ENCODE measurements around the gene IFNL2. TPM values are rescaled to one million over a fixed set of nuclear protein-coding genes. Genes with fewer than 3 reads are reported as not detected.

Gene IFNL2
- total RNA-seq, 1 donor from 2014 or later, result not detected

DNA sequence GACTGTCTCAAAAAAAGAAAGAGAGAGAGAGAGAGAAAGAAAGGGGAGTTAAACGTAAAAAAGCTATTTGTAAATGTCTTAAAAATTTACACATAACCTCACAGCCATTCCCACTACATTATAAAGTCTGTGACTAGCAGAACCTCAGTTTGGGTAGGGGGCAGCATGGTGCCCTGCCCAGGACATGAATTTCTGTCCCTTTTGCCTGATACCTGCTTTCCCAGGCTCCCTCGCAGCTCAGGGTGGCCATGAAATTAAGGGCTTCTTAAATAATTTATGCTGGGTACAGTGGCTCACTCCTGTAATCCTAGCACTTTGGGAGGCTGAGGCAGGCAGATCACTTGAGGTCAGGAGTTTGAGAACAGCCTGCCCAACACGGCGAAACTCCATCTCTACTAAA is 32.8 kb downstream of the IFNL2 start:
- Mint-ChIP-seq H3K36me3 (ENCODE audit: low read depth) (no peaks in the 10 kb centered on the region), H3K9me3 (no peaks in the 10 kb centered on the region), H3K4me3 (no peak overlapping the region), H3K27me3 (peaks cover 17% of the 10 kb centered on the region), H3K27ac (no peak overlapping the region), H3K4me1 (no peaks in the 10 kb centered on the region)
- no peak for ATAC-seq (ENCODE audit: low read depth)
- TF ChIP-seq, protein P1, sequence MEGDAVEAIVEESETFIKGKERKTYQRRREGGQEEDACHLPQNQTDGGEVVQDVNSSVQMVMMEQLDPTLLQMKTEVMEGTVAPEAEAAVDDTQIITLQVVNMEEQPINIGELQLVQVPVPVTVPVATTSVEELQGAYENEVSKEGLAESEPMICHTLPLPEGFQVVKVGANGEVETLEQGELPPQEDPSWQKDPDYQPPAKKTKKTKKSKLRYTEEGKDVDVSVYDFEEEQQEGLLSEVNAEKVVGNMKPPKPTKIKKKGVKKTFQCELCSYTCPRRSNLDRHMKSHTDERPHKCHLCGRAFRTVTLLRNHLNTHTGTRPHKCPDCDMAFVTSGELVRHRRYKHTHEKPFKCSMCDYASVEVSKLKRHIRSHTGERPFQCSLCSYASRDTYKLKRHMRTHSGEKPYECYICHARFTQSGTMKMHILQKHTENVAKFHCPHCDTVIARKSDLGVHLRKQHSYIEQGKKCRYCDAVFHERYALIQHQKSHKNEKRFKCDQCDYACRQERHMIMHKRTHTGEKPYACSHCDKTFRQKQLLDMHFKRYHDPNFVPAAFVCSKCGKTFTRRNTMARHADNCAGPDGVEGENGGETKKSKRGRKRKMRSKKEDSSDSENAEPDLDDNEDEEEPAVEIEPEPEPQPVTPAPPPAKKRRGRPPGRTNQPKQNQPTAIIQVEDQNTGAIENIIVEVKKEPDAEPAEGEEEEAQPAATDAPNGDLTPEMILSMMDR (IDR thresholded peaks at IDR 0.05), result no peak
- ChIA-PET CTCF (no interaction called here), POLR2A (no interaction called here)
- intact Hi-C loops (cut with micrococcal nuclease), result no loop called here
- no peak for DNase-seq

- intact Hi-C loops (cut with micrococcal nuclease), result no loop called here
- Mint-ChIP-seq H3K9me3 (no peaks in the 10 kb centered on the region), H3K27ac (no peak overlapping the region), H3K36me3 (ENCODE audit: low read depth) (no peaks in the 10 kb centered on the region), H3K4me3 (no peak overlapping the region), H3K27me3 (peaks cover 17% of the 10 kb centered on the region), H3K4me1 (no peaks in the 10 kb centered on the region)
- DNase-seq (no peak), ATAC-seq (ENCODE audit: low read depth) (no peak)
- ChIA-PET CTCF (no interaction called here), POLR2A (no interaction called here)
- TF ChIP-seq, protein P1 (IDR thresholded peaks at IDR 0.05), result no peak
These were observed 33.4 kb downstream of the IFNL2 start for GRCh38 chr19:39301562-39301961.

GRCh38 chr19:39303373-39304184 is 35.4 kb downstream of the IFNL2 start:
- intact Hi-C loops (cut with micrococcal nuclease), result no loop called here
- TF ChIP-seq, protein P1 (IDR thresholded peaks at IDR 0.05), result no peak
- Mint-ChIP-seq H3K27me3 (peaks cover 7% of the 10 kb centered on the region), H3K36me3 (ENCODE audit: low read depth) (peaks cover 3% of the 10 kb centered on the region), H3K4me1 (no peaks in the 10 kb centered on the region), H3K27ac (no peak overlapping the region), H3K4me3 (no peak overlapping the region), H3K9me3 (no peaks in the 10 kb centered on the region)
- DNase-seq, result no peak
- ATAC-seq (ENCODE audit: low read depth), result no peak
- CTCF ChIA-PET, result interaction anchor here (0.6 kb wide), 1 partner anchor 196 kb away, joined by 3 read pairs; no protein-coding TSS in a partner anchor
- POLR2A ChIA-PET, result no interaction called here

DNA sequence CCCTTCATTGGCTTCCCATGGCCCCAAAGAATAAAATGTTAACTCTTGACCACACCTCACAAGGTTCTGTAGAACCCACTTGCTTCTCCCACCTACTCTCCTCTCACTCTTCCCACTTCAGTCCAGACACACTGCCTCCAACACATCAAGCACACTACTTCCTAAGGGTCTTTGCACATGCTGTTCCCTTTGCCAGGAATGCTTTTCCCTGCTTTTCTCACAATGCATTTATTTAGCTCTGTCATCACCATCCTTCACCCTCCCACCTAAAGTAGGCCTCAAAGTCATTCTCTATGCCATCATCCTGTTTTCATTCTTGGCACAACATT is 36.0 kb downstream of the IFNL2 start:
- ChIA-PET CTCF (no interaction called here), POLR2A (no interaction called here)
- ATAC-seq (ENCODE audit: low read depth) (no peak), DNase-seq (no peak)
- intact Hi-C loops (cut with micrococcal nuclease), result no loop called here
- H3K36me3 Mint-ChIP-seq (ENCODE audit: low read depth), result peaks cover 3% of the 10 kb centered on the region
- H3K27ac Mint-ChIP-seq, result no peak overlapping the region
- peaks cover 7% of the 10 kb centered on the region for H3K27me3 Mint-ChIP-seq
- H3K4me1 Mint-ChIP-seq, result no peaks in the 10 kb centered on the region
- H3K9me3 Mint-ChIP-seq, result no peaks in the 10 kb centered on the region
- H3K4me3 Mint-ChIP-seq, result no peak overlapping the region
- TF ChIP-seq, protein P1 (IDR thresholded peaks at IDR 0.05), result no peak

DNA sequence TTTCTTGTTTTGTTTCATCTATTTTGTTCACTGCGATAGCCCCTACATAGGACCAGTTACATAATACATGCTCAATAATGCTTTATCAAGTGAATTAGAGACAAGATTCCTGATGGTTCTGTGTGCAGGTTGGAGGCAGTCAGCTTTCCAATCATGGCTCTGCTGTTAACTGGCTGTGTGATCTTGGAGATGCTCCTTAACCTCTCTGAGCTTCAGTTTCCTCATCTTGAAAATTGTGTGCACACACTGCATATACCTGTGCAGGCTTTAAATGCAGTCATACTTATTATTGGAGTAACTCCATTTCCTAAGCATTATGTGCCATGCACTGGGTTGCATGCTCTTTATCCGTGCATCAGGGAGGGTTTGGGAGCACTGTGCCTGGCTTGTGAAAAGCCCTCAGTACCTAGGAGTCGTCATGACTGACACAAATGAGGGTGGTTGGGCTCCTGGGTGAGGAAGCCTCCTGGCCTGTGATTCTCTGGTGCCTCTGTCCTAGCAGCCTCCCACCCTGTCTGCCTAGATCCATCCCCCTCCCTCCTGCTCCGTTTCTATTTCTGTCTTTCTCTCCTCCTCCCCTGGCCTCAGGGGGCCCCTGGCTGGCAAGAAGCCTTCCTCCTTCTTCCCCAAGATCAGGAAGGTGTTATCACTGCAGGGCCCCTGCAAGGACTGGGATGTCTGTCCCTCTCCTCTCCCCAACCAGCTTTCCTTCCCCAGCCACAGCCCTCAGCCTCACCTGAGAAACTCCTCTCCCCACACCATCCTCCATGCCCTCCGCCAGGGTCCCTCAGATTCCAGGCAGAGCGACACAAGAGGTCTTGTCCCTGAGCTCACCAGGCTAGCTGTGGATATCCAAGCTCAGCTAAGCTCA is 36.7 kb downstream of the IFNL2 start:
- ChIA-PET POLR2A (no interaction called here), CTCF (no interaction called here)
- Mint-ChIP-seq H3K27me3 (peaks cover 7% of the 10 kb centered on the region), H3K27ac (no peak overlapping the region), H3K9me3 (no peaks in the 10 kb centered on the region), H3K4me3 (no peak overlapping the region), H3K4me1 (no peaks in the 10 kb centered on the region), H3K36me3 (ENCODE audit: low read depth) (peaks cover 3% of the 10 kb centered on the region)
- intact Hi-C loops (cut with micrococcal nuclease), result no loop called here
- ATAC-seq (ENCODE audit: low read depth), result no peak
- TF ChIP-seq, protein P1 (IDR thresholded peaks at IDR 0.05), result no peak
- no peak for DNase-seq
